ENCODE results near the gene ERVFRD-1.
A peak's percentile ranks its signal among the peaks of the same experiment; 100 is the strongest.

ERVFRD-1 gene

GRCh38 chr6:11110921-11111768, at the start of gene ERVFRD-1:
ERVFRD-1 (minus strand) TSS chr6:11111725; CDS start chr6:11105310, 6,415 bp downstream.
- peak within 1 kb of the TSS; percentile 46 for H3K4me3 Mint-ChIP-seq
- DNase-seq = no peak
- H3K9me3 Mint-ChIP-seq = no peaks in the 10 kb centered on the region
- H3K27ac Mint-ChIP-seq = no peak within 1 kb of the TSS
- CTCF ChIA-PET = interaction anchor here (0.6 kb wide), 1 partner anchor 79 kb away, joined by 3 read pairs; no protein-coding TSS in a partner anchor
- H3K36me3 Mint-ChIP-seq = peaks cover 6% of the 10 kb centered on the region
- H3K27me3 Mint-ChIP-seq = no peaks in the 10 kb centered on the region
- peaks cover 19% of the 10 kb centered on the region for H3K4me1 Mint-ChIP-seq

DNA sequence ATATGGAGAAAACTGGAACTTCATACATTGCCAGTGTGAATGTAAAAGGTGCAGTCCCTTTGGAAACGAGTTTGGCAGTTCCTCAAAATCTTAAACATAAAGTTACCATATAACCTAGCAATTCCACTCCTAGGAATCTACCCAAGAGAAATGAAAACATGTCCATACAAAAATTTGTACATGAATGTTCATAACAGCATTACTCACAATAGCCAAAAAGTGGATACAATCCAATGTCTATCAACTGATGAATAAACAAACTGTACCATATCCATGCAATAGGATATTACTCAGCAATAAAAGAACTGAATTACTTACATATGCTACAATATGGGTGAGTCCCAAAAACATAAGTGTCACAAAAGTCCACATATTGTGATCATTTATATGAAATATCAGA, 48.7 kb upstream of the ERVFRD-1 start:
- no peaks in the 10 kb centered on the region for H3K36me3 Mint-ChIP-seq
- CTCF ChIA-PET = no interaction called here

DNA sequence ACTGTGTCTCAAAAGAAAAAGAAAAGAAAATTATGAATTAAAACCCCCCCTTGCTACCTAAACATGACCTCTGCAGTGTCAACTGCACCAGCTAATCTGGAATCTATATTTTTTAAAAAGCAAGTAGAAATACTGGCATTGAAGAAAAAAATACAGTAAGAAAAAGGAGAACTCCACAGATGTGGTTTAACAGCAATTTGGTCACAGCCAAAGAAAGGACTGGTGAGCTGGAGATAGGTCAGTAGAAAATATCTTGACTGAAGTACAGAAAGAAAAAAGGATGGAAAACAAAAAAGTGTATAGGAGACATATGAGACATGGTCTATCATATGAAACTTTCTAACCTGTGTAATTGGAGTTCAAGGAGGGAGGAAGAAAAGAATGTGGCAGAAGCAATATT, 44.1 kb upstream of the ERVFRD-1 start:
- no peaks in the 10 kb centered on the region for H3K9me3 Mint-ChIP-seq
- DNase-seq = no peak
- no peak overlapping the region for H3K4me3 Mint-ChIP-seq
- H3K36me3 Mint-ChIP-seq = no peaks in the 10 kb centered on the region
- peaks cover 21% of the 10 kb centered on the region for H3K27me3 Mint-ChIP-seq
- CTCF ChIA-PET = interaction anchor here (1.2 kb wide), 1 partner anchor 420 kb away, joined by 3 read pairs; no protein-coding TSS in a partner anchor
- peaks cover 8% of the 10 kb centered on the region for H3K4me1 Mint-ChIP-seq
- H3K27ac Mint-ChIP-seq = no peak overlapping the region

More for the DNA sequence above, 48.7 kb upstream of the ERVFRD-1 start:
- peaks cover 14% of the 10 kb centered on the region for H3K4me1 Mint-ChIP-seq
- DNase-seq = no peak
- no peaks in the 10 kb centered on the region for H3K9me3 Mint-ChIP-seq
- H3K27me3 Mint-ChIP-seq = peaks cover 10% of the 10 kb centered on the region
- no peak overlapping the region for H3K27ac Mint-ChIP-seq
- H3K4me3 Mint-ChIP-seq = no peak overlapping the region

DNA sequence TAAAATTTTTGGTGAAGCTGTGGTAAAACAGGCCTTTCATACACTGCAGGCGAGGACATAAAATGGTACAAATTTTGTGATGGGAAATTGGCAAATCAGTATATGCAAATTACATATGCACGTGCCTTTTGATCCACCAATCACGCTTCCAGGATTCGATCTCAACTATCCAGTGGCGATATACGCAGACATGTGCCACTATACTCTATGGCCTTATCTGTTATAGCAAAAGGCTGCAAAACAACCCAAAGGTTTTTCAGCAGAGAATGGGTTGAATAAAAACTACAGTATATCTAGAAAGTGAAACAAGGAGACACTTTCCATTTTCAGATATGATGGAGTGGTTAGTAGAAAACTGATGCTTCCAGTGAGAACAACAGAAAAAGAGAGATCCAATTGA, 41.9 kb upstream of the ERVFRD-1 start:
- no peak overlapping the region for H3K27ac Mint-ChIP-seq
- H3K4me1 Mint-ChIP-seq = peaks cover 8% of the 10 kb centered on the region
- H3K36me3 Mint-ChIP-seq = no peaks in the 10 kb centered on the region
- CTCF ChIA-PET = interaction anchor here (0.6 to 2.2 kb wide), 2 partner anchors 9 to 343 kb away, joined by 3 to 8 read pairs; no protein-coding TSS in a partner anchor
- DNase-seq = no peak
- peaks cover 21% of the 10 kb centered on the region for H3K27me3 Mint-ChIP-seq
- H3K9me3 Mint-ChIP-seq = no peaks in the 10 kb centered on the region
- H3K4me3 Mint-ChIP-seq = peak overlapping the region; percentile 57

GRCh38 chr6:11152581-11152980, 41.1 kb upstream of the ERVFRD-1 start:
- H3K27me3 Mint-ChIP-seq = peaks cover 21% of the 10 kb centered on the region
- H3K4me3 Mint-ChIP-seq = no peak overlapping the region
- no peaks in the 10 kb centered on the region for H3K36me3 Mint-ChIP-seq
- CTCF ChIA-PET = interaction anchor here (2.1 kb wide), 1 partner anchor 343 kb away, joined by 12 read pairs; no protein-coding TSS in a partner anchor
- H3K9me3 Mint-ChIP-seq = no peaks in the 10 kb centered on the region
- DNase-seq = no peak
- no peak overlapping the region for H3K27ac Mint-ChIP-seq
- peaks cover 8% of the 10 kb centered on the region for H3K4me1 Mint-ChIP-seq

DNA sequence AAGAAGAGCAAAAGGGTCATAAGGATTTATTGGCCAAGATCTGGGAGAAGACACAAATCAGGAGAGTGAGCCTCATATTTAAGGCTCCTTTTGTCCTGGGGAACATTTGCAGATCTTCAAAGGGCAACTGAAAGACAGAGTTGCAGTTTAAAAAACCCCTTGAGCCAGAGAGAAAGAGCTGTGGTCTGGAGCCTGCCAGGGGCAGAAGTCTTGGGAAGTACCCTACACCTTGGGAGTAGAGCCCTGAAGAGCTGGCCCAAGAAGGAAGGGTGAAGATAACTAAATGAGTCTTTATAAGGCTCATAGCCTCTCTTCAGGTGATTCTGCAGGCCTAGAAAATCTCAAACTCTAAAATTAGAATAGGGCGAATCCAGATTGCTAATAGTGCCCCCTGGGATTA, 40.0 kb upstream of the ERVFRD-1 start:
- Mint-ChIP-seq H3K36me3 (no peaks in the 10 kb centered on the region), H3K27ac (no peak overlapping the region), H3K27me3 (peaks cover 21% of the 10 kb centered on the region), H3K9me3 (no peaks in the 10 kb centered on the region), H3K4me3 (no peak overlapping the region), H3K4me1 (peaks cover 8% of the 10 kb centered on the region)
- no peak for DNase-seq
- CTCF ChIA-PET = interaction anchor here (2.1 kb wide), 1 partner anchor 345 kb away, joined by 12 read pairs; no protein-coding TSS in a partner anchor

- no peak for DNase-seq
- H3K27me3 Mint-ChIP-seq = peaks cover 9% of the 10 kb centered on the region
These were observed 38.0 kb upstream of the ERVFRD-1 start for GRCh38 chr6:11149551-11149950.

DNA sequence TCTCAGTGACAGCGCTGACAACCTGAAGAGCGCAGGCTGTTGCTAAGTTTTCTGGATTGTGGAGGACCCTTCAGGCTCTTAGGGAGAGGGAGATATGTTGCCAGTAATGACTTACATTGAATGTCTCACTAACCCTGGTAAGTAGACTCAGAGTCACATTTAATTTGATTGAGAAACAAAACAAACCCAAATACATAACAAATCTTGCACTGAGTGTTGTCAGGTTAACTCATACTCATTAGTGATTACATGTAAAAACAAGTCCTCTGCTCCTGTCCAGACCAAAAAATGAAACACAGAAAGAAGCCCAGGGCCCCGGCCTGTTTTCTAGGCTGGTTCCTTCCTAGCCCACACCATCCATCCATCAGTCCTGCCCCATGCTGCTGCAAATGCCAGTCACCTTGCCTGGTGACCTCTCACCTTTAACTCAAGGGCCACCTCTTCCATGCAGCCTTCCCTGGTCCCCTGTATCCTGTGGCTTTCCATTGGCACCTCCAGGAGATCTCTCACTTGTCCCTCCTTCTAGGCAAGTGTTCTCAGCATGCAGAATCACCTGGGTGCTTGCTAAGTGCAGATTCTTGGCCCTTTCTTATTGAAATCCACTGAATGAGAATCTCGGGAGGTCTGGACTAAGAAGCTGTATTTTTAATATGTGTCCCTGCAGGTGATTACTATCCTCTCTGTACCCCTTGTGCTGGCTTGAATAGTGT, 34.7 kb upstream of the ERVFRD-1 start:
- H3K27me3 Mint-ChIP-seq = peaks cover 15% of the 10 kb centered on the region
- no peak overlapping the region for H3K4me3 Mint-ChIP-seq
- no peaks in the 10 kb centered on the region for H3K36me3 Mint-ChIP-seq
- H3K9me3 Mint-ChIP-seq = no peaks in the 10 kb centered on the region
- H3K4me1 Mint-ChIP-seq = no peaks in the 10 kb centered on the region
- DNase-seq = no peak
- CTCF ChIA-PET = interaction anchor here (0.9 to 5.4 kb wide), 4 partner anchors 17 to 429 kb away, joined by 3 to 101 read pairs (median 7); no protein-coding TSS in a partner anchor
- no peak overlapping the region for H3K27ac Mint-ChIP-seq

More at GRCh38 chr6:11149551-11149950, 38.0 kb upstream of the ERVFRD-1 start:
- CTCF ChIA-PET = interaction anchor here (0.9 to 2.4 kb wide), 2 partner anchors 345 to 347 kb away, joined by 3 to 9 read pairs; no protein-coding TSS in a partner anchor
- Mint-ChIP-seq H3K36me3 (no peaks in the 10 kb centered on the region), H3K27ac (no peak overlapping the region), H3K4me3 (no peak overlapping the region), H3K4me1 (peaks cover 8% of the 10 kb centered on the region), H3K9me3 (no peaks in the 10 kb centered on the region)

DNA sequence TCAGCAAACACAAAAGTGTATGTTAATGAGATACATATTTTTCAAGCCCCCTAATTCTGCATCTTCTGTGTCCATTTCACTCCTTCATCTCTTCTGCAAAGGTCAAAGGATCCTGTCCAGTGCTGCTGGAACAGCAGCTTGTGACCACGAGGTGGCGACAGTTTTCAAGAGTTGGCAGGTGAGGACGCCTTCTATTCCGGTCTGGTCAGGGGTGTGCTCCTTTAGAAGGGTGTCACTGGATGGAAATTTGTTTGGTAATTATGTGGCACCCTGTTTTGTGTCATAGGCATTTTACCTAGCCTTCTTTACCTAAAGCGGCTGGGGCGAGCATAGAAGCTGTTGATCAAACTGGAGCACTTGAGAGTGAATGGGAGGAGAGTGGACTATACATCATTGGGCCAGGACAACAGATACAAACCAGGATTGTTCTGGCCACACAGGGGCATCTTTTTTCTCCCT, 32.9 kb upstream of the ERVFRD-1 start:
- Mint-ChIP-seq H3K27me3 (peaks cover 15% of the 10 kb centered on the region), H3K9me3 (no peaks in the 10 kb centered on the region), H3K36me3 (no peaks in the 10 kb centered on the region), H3K4me3 (no peak overlapping the region), H3K27ac (no peak overlapping the region), H3K4me1 (no peaks in the 10 kb centered on the region)
- peak; percentile 83 for DNase-seq
- CTCF ChIA-PET = interaction anchor here (0.5 to 5.4 kb wide), 13 partner anchors 9 to 431 kb away, joined by 3 to 101 read pairs (median 6); no protein-coding TSS in a partner anchor

DNA sequence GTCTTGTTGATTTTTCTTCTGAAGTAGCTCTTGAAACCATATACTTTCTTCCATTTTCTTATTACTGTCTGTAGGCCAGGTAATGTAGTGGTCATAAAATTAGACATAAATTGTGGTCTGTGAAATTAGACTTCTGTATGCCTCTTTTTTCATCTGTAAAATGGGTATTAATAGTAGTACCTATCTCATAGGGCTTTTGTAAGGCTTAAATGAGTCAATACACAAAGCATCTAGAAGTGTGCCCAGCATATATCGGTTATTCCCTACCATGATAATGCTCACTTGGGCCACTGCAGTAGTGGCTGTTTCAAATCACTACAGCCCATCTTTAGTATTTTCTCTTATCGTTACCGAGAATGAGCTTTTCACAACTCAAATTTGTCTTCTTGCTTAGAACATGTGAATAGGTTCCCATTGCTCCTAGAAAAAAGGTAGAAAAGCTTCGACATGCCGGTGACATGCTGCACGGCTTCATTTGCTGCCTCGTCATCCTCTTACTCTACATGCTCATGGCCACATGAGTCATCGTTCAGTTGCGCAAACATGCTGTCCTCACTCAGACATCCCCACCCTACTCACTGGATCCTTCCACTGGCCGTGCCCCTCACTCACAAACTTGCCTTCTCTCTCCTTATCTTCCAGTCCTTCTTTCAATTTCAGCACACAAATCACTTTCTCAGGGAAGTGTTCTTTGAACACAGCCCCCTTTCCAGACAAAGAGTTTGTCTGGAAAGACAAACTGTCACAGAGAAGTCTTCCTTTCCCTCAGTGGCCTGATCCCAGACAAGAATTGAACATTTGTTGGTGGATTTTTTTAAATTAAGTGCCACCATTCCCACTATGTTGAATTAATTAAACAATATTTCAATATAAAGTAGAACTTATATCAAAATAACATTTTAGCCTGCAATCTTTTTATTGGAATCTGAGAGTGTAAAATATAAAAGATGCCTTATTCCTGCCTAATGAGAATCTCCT, 32.2 kb upstream of the ERVFRD-1 start:
- Mint-ChIP-seq H3K27me3 (peaks cover 15% of the 10 kb centered on the region), H3K36me3 (no peaks in the 10 kb centered on the region), H3K4me1 (no peaks in the 10 kb centered on the region), H3K9me3 (no peaks in the 10 kb centered on the region), H3K4me3 (no peak overlapping the region), H3K27ac (no peak overlapping the region)
- CTCF ChIA-PET = interaction anchor here (0.5 to 5.4 kb wide), 18 partner anchors 10 to 432 kb away, joined by 3 to 101 read pairs (median 4); no protein-coding TSS in a partner anchor
- no peak for DNase-seq

- Mint-ChIP-seq H3K4me1 (no peaks in the 10 kb centered on the region), H3K9me3 (no peaks in the 10 kb centered on the region), H3K27me3 (peaks cover 15% of the 10 kb centered on the region), H3K36me3 (no peaks in the 10 kb centered on the region), H3K27ac (no peak overlapping the region), H3K4me3 (no peak overlapping the region)
- CTCF ChIA-PET = interaction anchor here (1.0 to 5.4 kb wide), 6 partner anchors 12 to 356 kb away, joined by 3 to 101 read pairs (median 4); no protein-coding TSS in a partner anchor
- no peak for DNase-seq
These were observed 30.9 kb upstream of the ERVFRD-1 start for GRCh38 chr6:11142296-11143027.

DNA sequence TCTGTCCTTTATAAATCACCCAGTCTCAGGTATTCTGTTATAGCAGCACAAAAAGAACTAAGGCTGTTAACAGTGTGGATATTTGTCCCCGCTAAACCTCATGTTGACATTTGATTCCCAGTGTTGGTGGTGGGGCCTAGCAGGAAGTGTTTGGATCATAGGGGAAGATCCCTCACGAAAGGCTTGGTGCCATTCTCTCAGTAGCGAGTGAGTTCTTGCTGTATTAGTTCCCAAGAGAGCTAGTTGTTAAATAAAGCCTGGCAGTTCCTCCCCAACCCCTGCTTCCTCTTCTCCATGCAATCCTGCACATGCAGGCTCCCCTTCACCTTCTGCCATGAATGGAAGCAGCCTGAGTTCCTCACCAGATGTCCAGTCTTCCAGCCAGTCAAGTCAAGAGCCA, 29.8 kb upstream of the ERVFRD-1 start:
- H3K36me3 Mint-ChIP-seq = no peaks in the 10 kb centered on the region
- H3K9me3 Mint-ChIP-seq = no peaks in the 10 kb centered on the region
- no peak for DNase-seq
- H3K27me3 Mint-ChIP-seq = peaks cover 15% of the 10 kb centered on the region
- no peaks in the 10 kb centered on the region for H3K4me1 Mint-ChIP-seq
- CTCF ChIA-PET = interaction anchor here (0.6 kb wide), 1 partner anchor 280 kb away, joined by 3 read pairs; no protein-coding TSS in a partner anchor
- H3K27ac Mint-ChIP-seq = no peak overlapping the region
- H3K4me3 Mint-ChIP-seq = no peak overlapping the region
